HL-60/S4 treated with phorbol 12-myristate 13-acetate at 8.2 ng/mL for 4 days and 3 days (cell line): ENCODE measurements around the gene RTN4R.
"Not testable (repeated sequence)": the region's sequence is repeated elsewhere in the genome, so short reads cannot be mapped to it uniquely, and the experiment has no call there.

ENCODE experiments used
- in situ Hi-C: fragments of 300-500 bp; cut with MboI; formaldehyde crosslinking; loops from 2 replicates; pipeline ENCODE4 v1.15.0; 2022; ENCODE audit warnings: low sequenced_read_pairs

Gene RTN4R

GRCh38 chr22:20289182-20290044, 21.3 kb upstream of the RTN4R start:
- in situ Hi-C loops, result not testable (repeated sequence)

- in situ Hi-C loops, result not testable (repeated sequence)
Observed at GRCh38 chr22:20286784-20287423, 18.8 kb upstream of the RTN4R start.

- in situ Hi-C loops, result not testable (repeated sequence)
Observed at GRCh38 chr22:20286312-20286660, 18.2 kb upstream of the RTN4R start.

- in situ Hi-C loops, result not testable (repeated sequence)
Observed at GRCh38 chr22:20285473-20286311, 17.6 kb upstream of the RTN4R start.

GRCh38 chr22:20284471-20285086, 16.5 kb upstream of the RTN4R start:
- in situ Hi-C loops, result no loop called here

GRCh38 chr22:20283674-20284066, 15.6 kb upstream of the RTN4R start:
- in situ Hi-C loops, result no loop called here

GRCh38 chr22:20282901-20283673, 15.0 kb upstream of the RTN4R start:
- in situ Hi-C loops, result no loop called here

GRCh38 chr22:20281891-20282290, 13.8 kb upstream of the RTN4R start:
- in situ Hi-C loops, result no loop called here

GRCh38 chr22:20281473-20281872, 13.4 kb upstream of the RTN4R start:
- in situ Hi-C loops, result not testable (repeated sequence)

GRCh38 chr22:20280866-20281265, 12.7 kb upstream of the RTN4R start:
- in situ Hi-C loops, result no loop called here

- in situ Hi-C loops, result not testable (repeated sequence)
Observed at GRCh38 chr22:20280163-20280562, 12.0 kb upstream of the RTN4R start.

GRCh38 chr22:20279662-20280134, 11.6 kb upstream of the RTN4R start:
- in situ Hi-C loops, result loop anchor here (10.0 kb wide), 1 partner anchor 125 kb away; the partner anchor contains the start of gene CCDC188

- in situ Hi-C loops, result loop anchor here (10.0 kb wide), 1 partner anchor 124 kb away; the partner anchor contains the start of gene CCDC188
Observed at GRCh38 chr22:20278726-20279490, 10.8 kb upstream of the RTN4R start.

GRCh38 chr22:20277936-20278635, 10.0 kb upstream of the RTN4R start:
- in situ Hi-C loops, result loop anchor here (10.0 kb wide), 1 partner anchor 123 kb away; the partner anchor contains the start of gene CCDC188

GRCh38 chr22:20276468-20276867, 8.3 kb upstream of the RTN4R start:
- in situ Hi-C loops, result loop anchor here (10.0 kb wide), 1 partner anchor 122 kb away; the partner anchor contains the start of gene CCDC188

GRCh38 chr22:20275836-20276235, 7.7 kb upstream of the RTN4R start:
- in situ Hi-C loops, result loop anchor here (10.0 kb wide), 1 partner anchor 121 kb away; the partner anchor contains the start of gene CCDC188

- in situ Hi-C loops, result loop anchor here (10.0 kb wide), 1 partner anchor 121 kb away; the partner anchor contains the start of gene CCDC188
Observed at GRCh38 chr22:20275325-20275724, 7.2 kb upstream of the RTN4R start.

- in situ Hi-C loops, result loop anchor here (10.0 kb wide), 1 partner anchor 120 kb away; the partner anchor contains the start of gene CCDC188
Observed at GRCh38 chr22:20274374-20274773, 6.3 kb upstream of the RTN4R start.
